PC-3 (cell line): ENCODE measurements around the gene LBX1. TPM values are rescaled to one million over a fixed set of nuclear protein-coding genes. Genes with fewer than 3 reads are reported as not detected.

Experiments
- ATAC-seq: fragments of 200-7000 bp; cut with Tn5 transposase; 2 replicates; pipeline ENCODE4 v1.9.1; 2020; ENCODE audit warnings: mild to moderate bottlenecking, moderate library complexity
- BruUV-seq: library from RNA; stranded (reverse); fragments of 400-500 nt; replicated peaks from 2 replicates; lab custom pipeline; 2021; lab: Mats Ljungman, UMichigan
- CTCF ChIA-PET: fragments of 300-600 bp; sonication (Branson Sonifier 250); formaldehyde crosslinking; loops from one replicate; lab custom pipeline; 2022; ENCODE audit warnings: antibody characterized with exemption; lab: Charles Lee
- POLR2A ChIA-PET: fragments of 300-600 bp; sonication (Branson Sonifier 250); formaldehyde crosslinking; loops from one replicate; lab custom pipeline; 2022; ENCODE audit warnings: antibody characterized with exemption; ENCODE audit not compliant: unreplicated experiment; lab: Charles Lee
- DNase-seq: peaks from one replicate; pipeline ENCODE4 v3.0.0-alpha.2; 2015
- H2AFZ ChIP-seq: fragments of 300-600 bp; sonication (generic); 2 replicates; pipeline ENCODE4 v1.6.0; 2016; ENCODE audit warnings: antibody characterized with exemption, low read length
- H3F3A ChIP-seq: fragments of 300-600 bp; sonication (generic); one replicate; pipeline ENCODE4 v1.6.0; 2017; ENCODE audit warnings: antibody characterized with exemption, low read length, control low read depth, mild to moderate bottlenecking; ENCODE audit not compliant: unreplicated experiment
- H3K27ac ChIP-seq: fragments of 300-600 bp; sonication (generic); 2 replicates; pipeline ENCODE4 v1.5.1; 2016; ENCODE audit warnings: mild to moderate bottlenecking, low read length
- H3K27me3 ChIP-seq: fragments of 300-600 bp; sonication (generic); 2 replicates; pipeline ENCODE4 v1.6.1; 2016; ENCODE audit warnings: low read length, mixed read lengths
- H3K36me3 ChIP-seq: fragments of 300-600 bp; sonication (generic); 2 replicates; pipeline ENCODE4 v1.6.1; 2016; ENCODE audit warnings: low read depth, mixed run types, low read length, mixed read lengths
- H3K4me1 ChIP-seq: fragments of 300-600 bp; sonication (generic); 2 replicates; pipeline ENCODE4 v1.5.1; 2016; ENCODE audit warnings: low read length; ENCODE audit not compliant: insufficient read depth
- H3K4me2 ChIP-seq: fragments of 300-600 bp; sonication (generic); 2 replicates; pipeline ENCODE4 v1.6.0; 2016; ENCODE audit warnings: low read length
- H3K4me3 ChIP-seq: fragments of 300-600 bp; sonication (generic); 2 replicates; pipeline ENCODE4 v1.5.1; 2016; ENCODE audit warnings: mild to moderate bottlenecking, low read length, mixed read lengths
- H3K79me2 ChIP-seq: fragments of 300-600 bp; sonication (generic); 2 replicates; pipeline ENCODE4 v1.6.1; 2017; ENCODE audit warnings: low read length, mixed read lengths
- H3K9ac ChIP-seq: fragments of 300-600 bp; sonication (generic); 2 replicates; pipeline ENCODE4 v1.6.0; 2016; ENCODE audit warnings: mild to moderate bottlenecking, low read length
- H3K9me2 ChIP-seq: fragments of 300-600 bp; sonication (generic); replicated peaks from 2 replicates; pipeline ENCODE4 v1.6.1; 2016; ENCODE audit warnings: mixed run types, low read length, mixed read lengths
- H3K9me3 ChIP-seq: fragments of 300-600 bp; sonication (generic); 2 replicates; pipeline ENCODE4 v1.6.1; 2016; ENCODE audit warnings: low read length, mixed read lengths
- H4K20me1 ChIP-seq: fragments of 300-600 bp; sonication (generic); 2 replicates; pipeline ENCODE4 v1.6.1; 2016; ENCODE audit warnings: low read length, mixed read lengths
- CTCF ChIP-seq: fragments of 300-600 bp; sonication (generic); conservative IDR thresholded peaks from 2 replicates; pipeline ENCODE4 v1.5.1; 2017; ENCODE audit warnings: antibody characterized with exemption, low read depth, mild to moderate bottlenecking, low read length
- EZH2 ChIP-seq: fragments of 300-600 bp; sonication (generic); IDR thresholded peaks from one replicate; pipeline ENCODE4 v1.6.1; 2017; ENCODE audit warnings: antibody characterized with exemption, mild to moderate bottlenecking, low read length; ENCODE audit not compliant: unreplicated experiment
- EZH2phosphoT487 ChIP-seq: fragments of 300-600 bp; sonication (generic); IDR thresholded peaks from 2 replicates; pipeline ENCODE4 v1.6.1; 2018; ENCODE audit warnings: mild to moderate bottlenecking, antibody characterized with exemption, low read length, borderline replicate concordance
- intact Hi-C: fragments of 100-400 bp; cut with micrococcal nuclease; formaldehyde crosslinking; loops from 2 replicates; pipeline ENCODE4 v1.9.0; 2023
- total RNA-seq: library from RNA; depleted of rRNA; stranded (reverse); fragments of >200 nt; gene quantifications from 2 replicates; pipeline ENCODE4 v1.2.3, GENCODE V29; 2014

Gene LBX1
- total RNA-seq, 1 experiment from 2014 or later, result not detected

GRCh38 chr10:101236376-101237080, 7.3 kb upstream of the LBX1 start:
- H3K4me2 ChIP-seq, result no peak overlapping the region
- ChIA-PET CTCF (no interaction called here), POLR2A (no interaction called here)
- intact Hi-C loops, result no loop called here
- no peaks in the 10 kb centered on the region for H3K4me1 ChIP-seq
- H3K9me3 ChIP-seq, result no peaks in the 10 kb centered on the region
- BruUV-seq, result no TSS peak
- no peak for DNase-seq
- TF ChIP-seq EZH2, result no peak
- TF ChIP-seq CTCF, result no peak
- no peak for TF ChIP-seq EZH2phosphoT487
- ATAC-seq, result no peak
- no peaks in the 10 kb centered on the region for H3K36me3 ChIP-seq
- H3K27ac ChIP-seq, result no peak overlapping the region
- no peak overlapping the region for H3K4me3 ChIP-seq
- no peak overlapping the region for H2AFZ ChIP-seq
- no peaks in the 10 kb centered on the region for H4K20me1 ChIP-seq
- H3K27me3 ChIP-seq, result peaks cover 39% of the 10 kb centered on the region
- H3K79me2 ChIP-seq, result no peaks in the 10 kb centered on the region
- H3K9ac ChIP-seq, result no peak overlapping the region
- H3F3A ChIP-seq, result no peaks in the 10 kb centered on the region
- H3K9me2 ChIP-seq, result no peaks in the 10 kb centered on the region

GRCh38 chr10:101235766-101236165, 6.5 kb upstream of the LBX1 start:
- Histone ChIP-seq H3K27ac (no peak overlapping the region), H3K9me2 (no peaks in the 10 kb centered on the region), H3K4me3 (no peak overlapping the region), H3K79me2 (no peaks in the 10 kb centered on the region), H3K9ac (no peak overlapping the region), H2AFZ (no peak overlapping the region), H3K9me3 (no peaks in the 10 kb centered on the region), H3K27me3 (peaks cover 46% of the 10 kb centered on the region), H3K4me1 (no peaks in the 10 kb centered on the region), H3F3A (no peaks in the 10 kb centered on the region), H3K36me3 (no peaks in the 10 kb centered on the region), H3K4me2 (no peak overlapping the region), H4K20me1 (no peaks in the 10 kb centered on the region)
- intact Hi-C loops, result no loop called here
- ATAC-seq, result no peak
- ChIA-PET POLR2A (no interaction called here), CTCF (no interaction called here)
- BruUV-seq, result no TSS peak
- no peak for DNase-seq
- TF ChIP-seq CTCF (no peak), EZH2 (no peak), EZH2phosphoT487 (no peak)

GRCh38 chr10:101234333-101234732, 5.1 kb upstream of the LBX1 start:
- ChIA-PET CTCF (interaction anchor here (0.7 kb wide), 1 partner anchor 74 kb away, joined by 3 read pairs; no protein-coding TSS in a partner anchor), POLR2A (no interaction called here)
- DNase-seq (no peak), ATAC-seq (no peak)
- TF ChIP-seq EZH2, result no peak
- TF ChIP-seq CTCF, result no peak
- TF ChIP-seq EZH2phosphoT487, result no peak
- H3F3A ChIP-seq, result no peaks in the 10 kb centered on the region
- no peaks in the 10 kb centered on the region for H3K9me3 ChIP-seq
- intact Hi-C loops, result no loop called here
- no TSS peak for BruUV-seq
- H3K27me3 ChIP-seq, result peaks cover 60% of the 10 kb centered on the region
- H3K4me3 ChIP-seq, result no peak overlapping the region
- H3K79me2 ChIP-seq, result no peaks in the 10 kb centered on the region
- no peaks in the 10 kb centered on the region for H4K20me1 ChIP-seq
- H3K9me2 ChIP-seq, result no peaks in the 10 kb centered on the region
- no peak overlapping the region for H3K9ac ChIP-seq
- no peak overlapping the region for H3K4me2 ChIP-seq
- H3K27ac ChIP-seq, result no peak overlapping the region
- H2AFZ ChIP-seq, result no peak overlapping the region
- no peaks in the 10 kb centered on the region for H3K36me3 ChIP-seq
- H3K4me1 ChIP-seq, result no peaks in the 10 kb centered on the region
